ENCODE measurements around the gene ZNF609.

Gene ZNF609

DNA sequence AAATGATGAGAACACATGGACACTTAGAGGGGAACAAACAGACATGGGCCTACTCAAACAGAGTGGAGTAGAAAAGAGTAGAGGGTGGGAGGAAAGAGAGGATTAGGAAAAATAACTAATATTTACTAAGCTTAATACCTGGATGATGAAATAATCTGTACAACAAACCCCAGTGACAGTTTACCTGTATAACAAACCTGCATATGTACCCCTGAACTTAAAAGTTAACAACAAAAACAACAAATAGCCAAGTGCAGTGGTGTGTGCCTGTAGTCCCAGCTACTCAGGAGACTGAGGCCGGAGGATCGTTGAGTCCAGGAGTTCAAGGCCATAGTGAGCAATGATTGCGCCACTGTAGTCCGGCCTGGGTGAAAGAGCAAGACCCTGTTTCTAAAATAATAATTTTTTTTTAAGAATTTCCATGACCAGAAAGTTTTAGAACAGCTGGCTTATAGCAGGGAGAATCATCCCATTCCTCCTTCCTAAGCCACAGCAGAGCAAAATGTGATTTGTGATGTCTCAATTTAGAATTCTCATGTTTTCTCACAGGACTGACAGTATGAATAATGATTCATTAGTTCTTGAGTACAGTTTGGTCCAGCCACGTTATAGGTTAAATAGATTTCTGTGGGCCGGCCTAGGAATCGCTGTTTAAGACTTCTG lies 150.0 kb downstream of the ZNF609 start:
- no peak for FAIRE-seq
- DNase-seq (ENCODE audit: insufficient read length, low spot score) = no peak
- TF ChIP-seq, protein P1, sequence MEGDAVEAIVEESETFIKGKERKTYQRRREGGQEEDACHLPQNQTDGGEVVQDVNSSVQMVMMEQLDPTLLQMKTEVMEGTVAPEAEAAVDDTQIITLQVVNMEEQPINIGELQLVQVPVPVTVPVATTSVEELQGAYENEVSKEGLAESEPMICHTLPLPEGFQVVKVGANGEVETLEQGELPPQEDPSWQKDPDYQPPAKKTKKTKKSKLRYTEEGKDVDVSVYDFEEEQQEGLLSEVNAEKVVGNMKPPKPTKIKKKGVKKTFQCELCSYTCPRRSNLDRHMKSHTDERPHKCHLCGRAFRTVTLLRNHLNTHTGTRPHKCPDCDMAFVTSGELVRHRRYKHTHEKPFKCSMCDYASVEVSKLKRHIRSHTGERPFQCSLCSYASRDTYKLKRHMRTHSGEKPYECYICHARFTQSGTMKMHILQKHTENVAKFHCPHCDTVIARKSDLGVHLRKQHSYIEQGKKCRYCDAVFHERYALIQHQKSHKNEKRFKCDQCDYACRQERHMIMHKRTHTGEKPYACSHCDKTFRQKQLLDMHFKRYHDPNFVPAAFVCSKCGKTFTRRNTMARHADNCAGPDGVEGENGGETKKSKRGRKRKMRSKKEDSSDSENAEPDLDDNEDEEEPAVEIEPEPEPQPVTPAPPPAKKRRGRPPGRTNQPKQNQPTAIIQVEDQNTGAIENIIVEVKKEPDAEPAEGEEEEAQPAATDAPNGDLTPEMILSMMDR (IDR thresholded peaks at IDR 0.05; ENCODE audit: insufficient read depth, missing control alignments) = no peak

DNA sequence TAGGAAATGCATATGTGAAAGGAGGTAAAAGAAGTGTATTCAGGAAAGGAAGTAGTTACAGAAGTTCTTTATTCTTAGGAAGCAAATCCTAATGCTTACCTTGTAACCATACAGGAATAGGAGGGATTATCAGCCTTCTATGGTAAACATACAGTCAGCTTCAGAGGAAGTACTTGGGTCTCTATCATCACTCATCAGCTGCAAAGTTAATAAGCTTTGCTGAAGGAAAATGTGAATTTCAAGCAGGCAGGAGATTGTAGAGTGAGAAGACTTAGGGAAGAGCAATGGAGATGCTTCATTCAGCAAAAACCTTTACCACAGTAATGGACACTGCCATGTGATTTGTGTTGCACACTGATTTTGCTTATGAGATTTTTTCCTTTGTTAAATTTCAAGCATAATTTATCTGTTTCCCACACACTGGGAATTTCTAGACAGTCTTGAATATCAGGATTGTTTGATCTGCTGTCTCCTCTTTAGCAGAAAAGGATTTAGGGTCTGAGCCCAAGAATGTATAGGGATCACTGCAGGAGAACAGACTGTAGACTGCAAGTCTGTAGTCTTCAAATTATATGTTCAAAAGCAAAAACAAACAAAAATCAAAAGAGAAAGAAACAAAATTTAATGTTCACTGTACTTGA lies 150.8 kb downstream of the ZNF609 start:
- TF ChIP-seq, protein P1 (IDR thresholded peaks at IDR 0.05; ENCODE audit: insufficient read depth, missing control alignments) = no peak
- no peak for DNase-seq (ENCODE audit: insufficient read length, low spot score)

DNA sequence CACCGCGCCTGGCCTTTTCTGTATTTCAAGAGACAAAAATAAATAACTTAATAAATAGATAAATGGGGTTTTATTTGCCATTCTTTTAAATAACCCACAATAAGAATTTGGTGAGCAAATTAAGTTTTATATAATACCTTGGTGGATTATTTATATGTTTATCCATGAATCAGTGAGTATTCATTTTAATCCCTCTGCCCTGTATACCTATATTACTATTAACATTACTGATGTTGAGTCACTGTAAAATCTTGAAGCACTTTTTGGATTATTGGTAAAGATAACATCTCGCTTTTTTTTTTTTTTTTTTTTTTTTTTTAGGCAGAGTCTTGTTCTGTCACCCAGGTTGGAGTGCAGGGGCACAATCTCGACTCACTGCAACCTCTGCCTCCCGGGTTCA lies 154.1 kb downstream of the ZNF609 start:
- DNase-seq (ENCODE audit: insufficient read length, low spot score) = no peak
- TF ChIP-seq, protein P1 (IDR thresholded peaks at IDR 0.05; ENCODE audit: insufficient read depth, missing control alignments) = no peak
- no peak for FAIRE-seq

More for the DNA sequence above, 150.8 kb downstream of the ZNF609 start:
- no peak for FAIRE-seq

DNA sequence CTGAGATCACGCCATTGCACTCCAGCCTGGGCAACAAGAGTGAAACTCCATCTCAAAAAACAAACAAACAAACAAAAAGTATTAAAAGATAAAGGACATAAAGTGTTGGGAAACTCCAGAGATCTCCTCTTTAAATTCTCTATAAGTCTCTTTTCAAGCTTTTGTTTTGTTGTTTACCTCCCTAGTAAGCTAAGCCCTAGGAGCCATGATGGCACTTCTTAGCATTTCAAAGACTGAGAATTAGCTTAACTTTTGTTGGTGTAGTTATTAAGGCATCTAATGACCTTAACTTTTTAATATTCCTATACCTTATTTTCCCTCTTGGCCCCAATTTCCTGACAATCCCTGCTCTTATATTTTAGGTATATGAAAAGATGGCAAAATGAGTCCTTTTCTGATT lies 157.3 kb downstream of the ZNF609 start:
- FAIRE-seq = no peak
- DNase-seq (ENCODE audit: insufficient read length, low spot score) = no peak
- TF ChIP-seq, protein P1 (IDR thresholded peaks at IDR 0.05; ENCODE audit: insufficient read depth, missing control alignments) = no peak

DNA sequence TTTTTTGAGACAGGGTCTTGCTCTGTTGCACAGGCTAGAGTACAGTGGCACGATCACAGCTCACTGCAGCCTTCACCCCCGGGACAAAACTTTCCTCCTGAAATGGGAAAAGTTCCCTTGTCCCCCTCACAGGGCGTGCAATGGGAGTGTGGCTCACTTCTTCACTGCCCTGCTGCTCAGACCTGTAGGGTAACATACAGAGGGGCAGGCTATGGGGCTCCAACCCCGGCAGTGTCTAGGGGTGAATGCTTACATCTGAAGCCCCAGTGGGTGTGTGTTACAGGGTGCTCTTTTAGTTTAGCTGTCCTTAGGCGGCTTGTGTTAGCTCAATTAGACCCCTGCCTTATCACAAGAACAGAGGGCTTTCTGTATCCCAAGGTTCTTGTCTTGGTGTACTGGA lies 157.8 kb downstream of the ZNF609 start:
- TF ChIP-seq, protein P1 (IDR thresholded peaks at IDR 0.05; ENCODE audit: insufficient read depth, missing control alignments) = no peak
- DNase-seq (ENCODE audit: insufficient read length, low spot score) = no peak
- no peak for FAIRE-seq

DNA sequence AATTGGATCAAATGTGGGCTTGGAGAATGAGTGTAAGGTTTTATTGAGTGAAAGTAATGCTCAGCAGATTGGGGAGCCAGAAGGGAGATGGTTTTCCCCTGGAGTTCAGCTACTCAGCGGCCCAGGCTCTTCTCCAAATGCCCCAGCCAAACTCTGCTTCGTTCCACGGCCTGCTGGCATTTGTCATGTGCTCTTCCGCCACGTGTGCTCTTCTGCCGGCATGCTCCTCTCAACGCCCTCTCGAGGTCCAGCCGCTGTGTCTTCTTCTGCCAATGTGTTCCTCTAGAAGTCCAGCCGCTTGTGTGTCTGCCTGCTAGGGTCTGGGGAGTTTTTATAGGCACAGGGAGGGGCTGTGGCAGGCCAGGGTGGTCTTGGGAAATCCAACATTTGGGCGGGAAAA lies 158.2 kb downstream of the ZNF609 start:
- no peak for DNase-seq (ENCODE audit: insufficient read length, low spot score)
- no peak for FAIRE-seq
- TF ChIP-seq, protein P1 (IDR thresholded peaks at IDR 0.05; ENCODE audit: insufficient read depth, missing control alignments) = no peak
